ENCODE data around the gene GRK2. TPM values are rescaled to one million over a fixed set of nuclear protein-coding genes. Genes with fewer than 3 reads are reported as not detected.

Gene GRK2
- total and polyA plus RNA-seq, 9 of the 15 experiments (the other 6 are each of a cell fraction or from before 2014, with no cell fraction given), result 0.24 to 95.8 (median 56.5) TPM

- no TSS peak for BruUV-seq (replicated peaks)
- Histone ChIP-seq H3K36me3 (ENCODE audit: control insufficient read depth, insufficient read depth, low read length) (peaks cover 36% of the 10 kb centered on the region; the same call in 2 of the 3 replicates), H3K9me3 (replicated peaks; ENCODE audit: control insufficient read depth, insufficient read depth, low read depth, low read length) (no peaks in the 10 kb centered on the region), H3K27ac (ENCODE audit: extremely low read depth, low read depth, low read length) (peak overlapping the region; percentile 61; the same call in 2 of the 3 replicates), H3K9me1 (ENCODE audit: control insufficient read depth, insufficient read depth, low read length) (peaks cover 7% of the 10 kb centered on the region), H3K27me3 (ENCODE audit: control insufficient read depth in 2 of 2, insufficient read depth in 2 of 2, low read length in 2 of 2) (no peaks in the 10 kb centered on the region), H3K4me2 (ENCODE audit: insufficient read depth, low read length) (peak overlapping the region; percentile 72), H4K20me1 (replicated peaks; ENCODE audit: control insufficient read depth, insufficient read depth, low read length) (peaks cover 17% of the 10 kb centered on the region; the same call in 1 of the 2 replicates), H3K9ac (ENCODE audit: insufficient read depth in 1 of 2, low read depth in 2 of 2, low read length in 2 of 2) (peak overlapping the region; percentile 69 to 91), H3K4me1 (replicated peaks in 1 of 2; ENCODE audit: control insufficient read depth in 2 of 2, insufficient read depth in 2 of 2, low read length in 2 of 2) (peaks cover 49 to 71% of the 10 kb centered on the region in 2 experiments), H3K4me3 (no peak overlapping the region), H3K79me2 (ENCODE audit: control insufficient read depth, insufficient read depth, low read length) (peaks cover 46% of the 10 kb centered on the region), H2AFZ (ENCODE audit: low read depth, low read length) (peak overlapping the region; percentile 99)
- peak; percentile 77 for FAIRE-seq
- ChIA-PET CTCF (ENCODE audit: low intra/inter-chr PET ratio) (interaction anchor here (1.5 to 3.5 kb wide), 2 partner anchors 52 to 117 kb away, joined by 5 to 35 read pairs; no protein-coding TSS in a partner anchor), POLR2A (interaction anchor here (0.7 to 1.6 kb wide), 5 partner anchors 20 to 52 kb away, joined by 3 to 8 read pairs (median 4); no protein-coding TSS in a partner anchor)
- ATAC-seq, result peak; percentile 84
- WGBS (ENCODE audit: insufficient coverage, low coverage, missing lambda C conversion rate), result 24% methylated on average over 16 of the region's 54 CpGs
- in situ Hi-C loops (cut with MboI) (no loop called here), intact Hi-C loops (cut with micrococcal nuclease) (loop anchor here (1.0 kb wide), 1 partner anchor 22 kb away; no protein-coding TSS in a partner anchor)
- peak; percentile 84 to 92 (median 91) for DNase-seq (ENCODE audit: extremely low read depth in 1 of 4, low spot score in 3 of 4)
- TF ChIP-seq RAD21 (CRISPR knock-in tag; conservative IDR thresholded peaks at IDR 0.05 in 1 of 2, IDR thresholded peaks at IDR 0.05 in 1 of 2), result peak; percentile 71 to 79
- peak; percentile 40; the same call in 1 of the 2 replicates for TF ChIP-seq TFAP4 (CRISPR knock-in tag; IDR thresholded peaks at IDR 0.05; ENCODE audit: borderline replicate concordance)
- TF ChIP-seq BCLAF1 (IDR thresholded peaks at IDR 0.05; ENCODE audit: borderline replicate concordance in 1 of 2, control insufficient read depth in 1 of 2, low read depth in 2 of 2, low read length in 1 of 2), result no peak
- peak; percentile 40; the same call in 1 of the 2 replicates for TF ChIP-seq BHLHE40 (IDR thresholded peaks at IDR 0.05; ENCODE audit: low read length)
- TF ChIP-seq CAMTA2 (CRISPR knock-in tag; conservative IDR thresholded peaks at IDR 0.05), result no peak
- peak; percentile 43 for TF ChIP-seq FIP1L1 (IDR thresholded peaks at IDR 0.05; ENCODE audit: low read depth, low read length, poor library complexity, severe bottlenecking)
- TF ChIP-seq ZNF785 (CRISPR knock-in tag; IDR thresholded peaks at IDR 0.05), result no peak
- peak; percentile 82 for TF ChIP-seq VEZF1 (CRISPR knock-in tag; IDR thresholded peaks at IDR 0.05)
- TF ChIP-seq NR2C2 (CRISPR knock-in tag; IDR thresholded peaks at IDR 0.05), result 0 out of 2 replicates have a peak, but pooled peaks have one; percentile 28
- TF ChIP-seq NR2C2 (tag; IDR thresholded peaks at IDR 0.05), result peak; percentile 77
- no peak for TF ChIP-seq IFI16 (CRISPR knock-in tag; IDR thresholded peaks at IDR 0.05)
These were observed 432 bp upstream of the GRK2 start for GRCh38 chr11:67265633-67266448.

All from K562 (cell line).